RCC 7860 (cell line): ENCODE results near the gene RGPD6.
"Not testable (repeated sequence)": the region's sequence is repeated elsewhere in the genome, so short reads cannot be mapped to it uniquely, and the experiment has no call there.

Source experiments
- DNase-seq: peaks from one replicate; pipeline ENCODE4 v3.0.0-alpha.2; 2015; ENCODE audit warnings: low spot score
- FAIRE-seq: peaks from 2 replicates; lab custom pipeline; 2012; peaks lifted over from hg19 to GRCh38; lab: Jason Lieb, UNC

RGPD6 gene

DNA sequence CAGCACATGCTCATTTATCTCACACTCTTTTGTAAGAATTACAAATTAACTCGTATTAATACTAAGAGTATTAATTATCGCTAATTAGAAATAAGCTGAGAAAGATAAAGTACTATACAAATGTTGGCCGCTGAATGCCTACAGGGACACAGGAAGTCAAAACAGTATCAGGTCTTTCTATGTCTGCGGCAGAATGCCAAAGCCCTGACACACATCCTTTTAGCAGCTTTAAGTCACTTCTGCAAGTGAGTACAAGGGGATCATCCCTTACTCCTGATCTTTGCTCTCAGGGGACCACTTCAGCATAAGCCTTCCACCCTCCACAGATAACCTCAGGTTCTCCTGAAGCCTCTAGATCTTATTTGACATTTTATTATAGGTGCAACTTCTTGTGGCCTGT, 94.3 kb downstream of the RGPD6 start:
- DNase-seq, FAIRE-seq: not testable (repeated sequence)

DNA sequence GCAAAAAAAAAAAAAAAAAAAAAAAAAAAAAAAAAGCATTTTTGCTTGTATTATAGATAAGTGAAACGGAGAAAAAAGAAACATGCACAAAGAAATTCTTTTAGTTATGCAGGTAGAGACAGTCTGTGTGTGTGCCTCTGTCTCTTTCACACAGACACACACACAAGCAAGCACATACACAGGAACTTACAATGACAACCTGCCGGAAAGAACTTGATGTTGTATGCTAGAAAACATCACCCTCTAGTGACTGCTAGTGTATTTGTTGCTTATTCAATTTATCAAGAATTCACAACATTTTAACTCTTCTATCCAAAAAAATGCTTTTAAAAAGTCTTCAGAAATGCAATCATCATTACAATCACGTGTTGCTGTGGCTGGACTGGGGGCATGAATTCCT, 95.8 kb downstream of the RGPD6 start:
- DNase-seq = not testable (repeated sequence)
- FAIRE-seq = peak; percentile 32

DNA sequence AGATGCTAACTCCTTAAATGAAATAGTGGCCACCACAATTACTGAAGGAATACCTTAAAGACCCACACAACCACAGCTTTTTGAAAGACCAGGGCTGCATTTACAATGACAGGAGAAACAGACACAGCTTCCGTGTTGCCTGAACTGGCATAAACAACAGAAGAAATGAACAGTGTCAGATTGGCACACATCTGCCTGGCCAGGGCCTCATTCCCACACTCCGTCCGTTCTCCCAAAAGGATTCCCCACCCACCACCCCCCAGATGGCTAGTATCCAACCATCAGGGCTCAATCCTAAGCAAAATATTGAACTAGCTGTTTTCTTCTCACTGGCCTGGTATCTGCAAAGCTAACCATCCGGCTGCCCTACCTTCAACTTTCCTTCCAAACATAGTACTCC, 96.9 kb downstream of the RGPD6 start:
- FAIRE-seq, DNase-seq: not testable (repeated sequence)

DNA sequence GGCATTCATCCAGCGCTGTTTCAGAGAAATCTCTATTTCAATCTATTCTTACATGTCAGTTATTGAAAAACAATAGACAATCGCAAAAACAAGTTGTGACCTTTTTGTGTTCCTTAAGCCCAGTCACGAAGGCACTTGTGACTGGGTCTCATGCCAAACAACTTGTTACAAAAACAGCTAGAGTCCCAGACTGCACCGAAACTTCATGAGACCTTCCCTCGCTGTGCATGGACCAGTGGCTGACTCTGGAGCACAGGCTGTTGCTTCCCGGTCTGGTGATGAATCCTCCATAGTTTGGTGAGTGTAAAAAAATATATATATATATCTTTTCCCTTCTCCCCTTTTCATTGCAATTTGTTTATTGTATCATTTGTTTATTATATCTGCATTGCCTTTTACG, 99.7 kb downstream of the RGPD6 start:
- DNase-seq, FAIRE-seq: not testable (repeated sequence)

DNA sequence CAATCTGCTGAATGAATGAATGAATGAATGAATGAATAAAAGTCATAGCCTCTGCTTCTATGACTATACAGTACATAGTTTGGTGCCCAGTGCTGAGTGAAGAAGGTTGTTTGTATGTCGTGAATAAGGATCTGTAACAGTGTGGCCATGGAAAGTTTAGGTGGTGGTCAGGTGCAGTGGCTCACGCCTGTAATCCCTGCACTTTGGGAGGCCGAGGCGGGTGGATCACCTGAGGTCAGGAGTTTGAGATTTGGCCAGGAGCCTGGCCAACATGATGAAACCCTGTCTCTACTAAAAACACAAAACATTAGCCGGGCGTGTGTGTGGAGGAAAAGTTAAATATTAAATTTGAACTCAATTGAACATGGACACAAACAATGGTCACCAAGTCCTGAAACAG, 100.1 kb downstream of the RGPD6 start:
- not testable (repeated sequence) for FAIRE-seq, DNase-seq

DNA sequence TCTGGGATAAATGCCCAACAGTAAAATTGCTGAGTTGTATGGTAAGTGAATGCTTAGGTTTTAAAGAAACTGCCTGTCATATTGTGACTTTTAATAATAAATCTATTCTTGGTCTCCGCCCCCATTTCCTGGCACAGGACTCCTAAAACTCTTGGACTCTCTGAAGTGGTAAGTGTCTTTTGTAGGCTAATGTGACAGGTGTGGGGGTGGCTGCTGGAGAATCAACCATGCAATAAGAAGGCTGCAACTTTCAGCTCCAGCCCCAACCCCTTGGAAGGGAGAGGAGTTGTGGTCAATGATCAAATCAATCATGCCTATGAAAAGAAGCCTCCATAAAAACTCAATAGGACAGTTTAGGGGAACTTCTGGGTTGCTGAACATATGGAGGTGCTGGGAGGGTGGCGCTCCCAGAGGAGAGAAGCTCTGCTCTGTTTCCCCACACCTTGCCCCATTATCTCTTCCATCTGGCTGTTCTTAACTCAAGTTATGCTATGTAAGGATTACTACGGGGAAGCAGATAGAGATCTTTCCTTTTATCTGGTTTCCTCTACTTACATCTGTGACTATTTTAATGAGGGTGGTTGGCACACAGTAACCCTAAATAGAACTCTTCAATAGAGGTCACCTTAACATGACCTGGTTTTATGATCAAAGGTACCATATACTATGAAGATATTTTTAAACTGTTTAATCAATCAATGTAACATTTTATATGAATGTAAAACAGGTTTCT, 101.2 kb downstream of the RGPD6 start:
- not testable (repeated sequence) for FAIRE-seq, DNase-seq

DNA sequence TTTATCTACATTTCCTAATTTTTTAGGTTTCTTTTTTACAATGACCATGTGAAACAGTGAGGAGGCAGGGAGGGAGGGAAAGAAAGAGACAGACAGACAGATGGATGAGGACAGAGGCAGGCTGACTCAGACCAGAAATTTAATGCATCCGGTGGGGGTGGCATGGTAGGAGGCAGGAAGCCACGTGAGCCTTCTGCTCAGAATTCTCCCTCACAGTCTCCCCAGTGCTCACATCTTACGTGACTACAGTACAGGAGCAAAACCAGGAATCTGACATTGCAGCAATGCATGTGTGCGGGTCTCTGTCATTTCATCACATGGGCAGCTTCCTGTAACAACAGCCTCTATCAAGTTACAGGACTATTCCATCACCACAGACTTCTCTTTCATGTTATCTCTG, 102.1 kb downstream of the RGPD6 start:
- not testable (repeated sequence) for DNase-seq
- peak; percentile 86 for FAIRE-seq

DNA sequence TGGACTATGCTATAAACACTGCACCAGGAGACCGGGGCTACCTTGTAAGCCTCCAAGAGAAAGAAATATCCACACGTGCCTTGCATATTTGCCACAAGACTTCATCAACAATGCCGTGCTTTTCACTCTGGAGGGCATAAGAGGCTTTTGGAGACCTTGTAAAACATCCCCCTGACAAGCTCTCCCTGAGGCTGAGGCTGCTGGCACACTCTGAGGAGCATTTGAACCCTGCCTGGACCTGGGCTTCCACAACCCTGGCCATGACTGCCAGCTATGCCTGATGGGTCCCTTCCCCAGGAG, 104.0 kb downstream of the RGPD6 start:
- DNase-seq, FAIRE-seq: not testable (repeated sequence)

DNA sequence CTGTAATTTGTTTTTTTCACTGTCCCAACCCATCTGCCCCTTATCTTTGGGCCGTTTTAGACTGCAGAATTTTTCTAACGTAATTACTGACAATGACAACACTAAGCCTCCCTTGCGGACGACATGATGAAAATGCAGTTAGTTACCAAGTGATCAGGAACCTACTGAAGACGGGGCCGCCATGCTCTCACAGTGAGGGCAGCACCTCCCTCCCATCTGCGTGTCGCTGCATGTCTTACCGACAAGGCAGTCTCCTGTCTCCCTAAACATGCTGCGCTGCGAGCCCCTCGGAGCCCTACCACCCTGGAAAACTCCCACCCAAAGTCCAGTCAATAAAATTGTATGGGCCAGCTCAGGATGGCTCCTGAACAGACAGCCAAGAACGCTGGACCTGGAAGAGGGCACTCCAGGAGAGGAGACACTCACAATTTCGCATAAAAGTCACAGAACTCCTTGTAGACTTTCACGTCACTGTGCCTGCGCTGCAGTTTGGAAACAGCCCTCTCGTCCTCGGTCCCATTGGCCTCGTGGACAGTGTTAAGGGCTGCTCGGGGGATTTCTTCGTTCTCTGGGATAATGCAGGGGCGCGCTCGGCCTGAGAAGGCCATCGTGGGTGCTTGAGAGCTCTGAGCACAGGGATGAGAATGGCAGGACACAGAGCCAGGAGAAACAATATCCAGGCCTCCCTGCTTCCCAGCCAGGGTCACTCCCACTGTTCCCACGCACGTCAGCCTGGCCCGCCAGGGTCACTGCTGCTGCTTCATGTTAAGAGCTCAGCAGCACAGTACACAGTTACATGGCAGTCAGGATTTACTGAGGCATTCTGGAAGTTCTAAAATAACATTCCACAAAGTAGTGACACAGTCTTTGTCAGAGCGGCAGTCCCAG, 104.6 kb downstream of the RGPD6 start, which contains the start of gene LIMS4:
LIMS4 (minus strand) TSS at position 646 of the 888 bp plus-strand sequence; CDS start at position 608, 38 bp downstream.
- not testable (repeated sequence) for FAIRE-seq

DNA sequence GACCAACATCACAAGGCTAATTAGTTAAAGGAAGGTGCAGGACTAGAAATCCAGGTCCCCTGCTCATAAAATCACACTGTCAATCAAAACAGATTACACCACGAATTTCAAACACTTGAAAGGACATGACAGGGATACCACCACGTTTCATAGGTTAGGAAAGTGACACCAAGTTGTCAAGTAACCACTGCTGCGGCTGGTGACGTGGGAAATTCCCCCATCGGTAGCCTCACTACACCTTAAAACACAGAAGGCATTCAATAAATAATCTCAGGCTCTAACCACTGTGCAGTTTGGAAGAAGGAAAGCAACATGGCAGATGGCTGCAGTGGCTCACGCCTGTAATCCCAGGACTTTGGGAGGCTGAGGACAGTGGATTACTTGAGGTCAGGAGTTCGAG, 108.1 kb downstream of the RGPD6 start:
- not testable (repeated sequence) for FAIRE-seq, DNase-seq

More for the DNA sequence above, 104.6 kb downstream of the RGPD6 start, which contains the start of gene LIMS4:
- DNase-seq = not testable (repeated sequence)

DNA sequence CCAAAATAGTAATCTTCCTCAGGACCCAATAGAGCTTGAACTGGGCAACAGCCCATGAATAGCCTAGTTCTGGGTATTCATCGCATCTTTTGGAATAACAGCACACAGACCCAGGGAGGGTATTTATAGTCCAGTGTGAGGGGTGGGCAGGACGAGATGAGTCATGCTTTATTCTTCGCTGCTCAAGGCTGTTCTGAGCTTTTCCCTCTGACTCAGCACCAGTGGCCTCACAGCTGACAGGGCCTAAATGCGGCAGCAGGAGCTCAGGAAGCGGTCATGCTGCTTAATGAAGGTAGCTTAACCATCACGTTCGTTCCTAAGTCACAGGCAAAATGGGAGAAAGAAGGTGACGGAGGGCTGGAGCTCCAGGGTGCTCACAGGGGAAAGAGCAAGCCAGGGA, 111.7 kb downstream of the RGPD6 start:
- peak; percentile 85 for FAIRE-seq

More for the DNA sequence above, 111.7 kb downstream of the RGPD6 start:
- DNase-seq = not testable (repeated sequence)
